ENCODE results near the gene MAN2A2.

The MAN2A2 gene

GRCh38 chr15:90936823-90937222, 33.7 kb downstream of the MAN2A2 start:
- no peak for DNase-seq (ENCODE audit: extremely low read depth in 1 of 2, low read depth in 1 of 2)

- DNase-seq (ENCODE audit: extremely low read depth in 1 of 2, low read depth in 1 of 2), result no peak
Measured at GRCh38 chr15:90938261-90938660, 35.2 kb downstream of the MAN2A2 start.

- DNase-seq (ENCODE audit: extremely low read depth in 1 of 2, low read depth in 1 of 2), result no peak
Measured at GRCh38 chr15:90939756-90940155, 36.7 kb downstream of the MAN2A2 start.

- no peak for DNase-seq (ENCODE audit: extremely low read depth in 1 of 2, low read depth in 1 of 2)
Measured at GRCh38 chr15:90941038-90941437, 37.9 kb downstream of the MAN2A2 start.

GRCh38 chr15:90942354-90943120, 39.4 kb downstream of the MAN2A2 start:
- DNase-seq (ENCODE audit: extremely low read depth in 1 of 2, low read depth in 1 of 2), result no peak

GRCh38 chr15:90945091-90945490, 42.0 kb downstream of the MAN2A2 start:
- DNase-seq (ENCODE audit: extremely low read depth in 1 of 2, low read depth in 1 of 2), result no peak

GRCh38 chr15:90946538-90946937, 43.4 kb downstream of the MAN2A2 start:
- DNase-seq (ENCODE audit: extremely low read depth in 1 of 2, low read depth in 1 of 2), result no peak

- no peak for DNase-seq (ENCODE audit: extremely low read depth in 1 of 2, low read depth in 1 of 2)
Measured at GRCh38 chr15:90946941-90947576, 44.0 kb downstream of the MAN2A2 start.

GRCh38 chr15:90947577-90948357, 44.7 kb downstream of the MAN2A2 start:
- no peak for DNase-seq (ENCODE audit: extremely low read depth in 1 of 2, low read depth in 1 of 2)

GRCh38 chr15:90948506-90948905, 45.4 kb downstream of the MAN2A2 start:
- DNase-seq (ENCODE audit: extremely low read depth in 1 of 2, low read depth in 1 of 2), result no peak

- DNase-seq (ENCODE audit: extremely low read depth in 1 of 2, low read depth in 1 of 2), result no peak
Measured at GRCh38 chr15:90949979-90950675, 47.0 kb downstream of the MAN2A2 start.

GRCh38 chr15:90950676-90951075, 47.6 kb downstream of the MAN2A2 start:
- DNase-seq (ENCODE audit: extremely low read depth in 1 of 2, low read depth in 1 of 2), result no peak

- DNase-seq (ENCODE audit: extremely low read depth in 1 of 2, low read depth in 1 of 2), result no peak
Measured at GRCh38 chr15:90952901-90953677, 50.0 kb downstream of the MAN2A2 start.

GRCh38 chr15:90953947-90954711, 51.0 kb downstream of the MAN2A2 start:
- DNase-seq (ENCODE audit: extremely low read depth in 1 of 2, low read depth in 1 of 2), result no peak

- peak; percentile 77 to 92 for DNase-seq (ENCODE audit: extremely low read depth in 1 of 2, low read depth in 1 of 2)
Measured at GRCh38 chr15:90954712-90955623, 51.9 kb downstream of the MAN2A2 start, which contains the start of gene RCCD1. Gene RCCD1, plus strand, starts transcription at chr15:90954884. Its CDS starts 1,851 bp downstream, at chr15:90956735.

- DNase-seq (ENCODE audit: extremely low read depth in 1 of 2, low read depth in 1 of 2), result no peak
Measured at GRCh38 chr15:90955624-90956273, 52.6 kb downstream of the MAN2A2 start.

GRCh38 chr15:90956274-90957030, 53.4 kb downstream of the MAN2A2 start:
- peak; percentile 38 to 55 for DNase-seq (ENCODE audit: extremely low read depth in 1 of 2, low read depth in 1 of 2)
